Measurements from ENCODE around the gene TLE1.
"Not testable (repeated sequence)": the region's sequence is repeated elsewhere in the genome, so short reads cannot be mapped to it uniquely, and the experiment has no call there.

TLE1 gene

DNA sequence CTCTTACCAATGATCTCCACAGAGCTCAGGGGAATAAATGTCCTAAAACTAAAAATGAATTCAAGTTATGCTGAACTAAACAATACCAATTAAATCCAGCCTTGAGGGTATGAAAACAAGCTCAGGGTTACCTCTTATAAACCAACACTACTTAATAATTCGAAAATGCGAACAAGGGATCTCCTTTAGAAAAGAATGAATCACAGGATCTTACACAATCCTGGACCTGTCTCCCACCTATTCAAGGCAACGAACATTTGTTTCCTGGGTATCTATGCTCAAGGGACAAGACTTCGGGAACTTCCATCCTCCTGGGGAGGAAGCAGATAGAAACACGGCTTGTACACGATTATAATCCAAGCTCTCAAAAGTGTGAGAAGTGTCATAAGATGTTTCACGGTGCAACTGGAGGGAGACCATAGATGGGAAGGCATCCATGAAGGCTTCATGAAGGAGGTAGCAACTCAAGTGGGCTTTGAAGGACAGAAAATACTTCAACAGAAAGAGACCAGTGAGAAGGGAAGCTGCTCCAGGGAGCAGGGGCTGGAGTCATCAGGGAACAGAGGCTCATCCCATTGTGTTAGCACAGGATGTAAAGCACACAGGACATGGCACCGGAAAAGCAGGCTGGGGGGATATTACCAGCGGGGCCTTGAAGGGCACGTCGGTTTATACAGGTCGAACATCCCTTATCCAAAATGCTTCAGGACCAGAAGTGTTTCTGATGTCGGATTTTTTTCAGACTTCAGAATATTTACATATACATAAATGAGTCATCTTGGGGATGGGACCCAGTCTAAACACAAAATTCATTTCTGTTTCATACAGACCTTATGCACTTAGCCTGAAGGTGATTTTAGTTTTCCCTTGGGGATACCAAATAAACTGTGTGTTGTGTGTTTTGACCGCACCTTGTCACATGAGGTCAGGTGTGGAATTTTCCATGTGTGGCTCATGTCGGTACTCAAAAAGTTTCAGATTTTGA lies 87.4 kb downstream of the TLE1 start:
- no peak for DNase-seq (ENCODE audit: low read depth in 1 of 2, low spot score in 1 of 2)

DNA sequence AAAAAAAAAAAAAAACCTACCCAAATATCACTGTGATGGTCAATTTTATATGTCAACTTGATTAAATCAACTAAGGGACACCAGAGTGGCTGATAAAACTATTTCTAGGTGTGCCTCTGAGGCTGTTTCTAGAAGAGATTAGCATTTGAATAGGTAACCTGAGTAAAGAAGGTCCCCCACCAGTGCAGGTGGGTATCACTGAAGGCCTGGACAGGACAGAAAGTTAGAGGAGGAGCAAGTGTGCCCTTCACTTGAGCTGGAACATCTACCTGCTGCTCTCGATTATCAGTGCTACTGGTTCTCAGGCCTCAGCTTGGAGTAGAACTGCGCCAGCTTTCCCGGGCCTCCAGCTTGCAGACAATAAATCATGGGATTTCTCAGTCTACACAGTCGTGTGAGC lies 88.7 kb downstream of the TLE1 start:
- no peak for DNase-seq (ENCODE audit: low read depth in 1 of 2, low spot score in 1 of 2)

DNA sequence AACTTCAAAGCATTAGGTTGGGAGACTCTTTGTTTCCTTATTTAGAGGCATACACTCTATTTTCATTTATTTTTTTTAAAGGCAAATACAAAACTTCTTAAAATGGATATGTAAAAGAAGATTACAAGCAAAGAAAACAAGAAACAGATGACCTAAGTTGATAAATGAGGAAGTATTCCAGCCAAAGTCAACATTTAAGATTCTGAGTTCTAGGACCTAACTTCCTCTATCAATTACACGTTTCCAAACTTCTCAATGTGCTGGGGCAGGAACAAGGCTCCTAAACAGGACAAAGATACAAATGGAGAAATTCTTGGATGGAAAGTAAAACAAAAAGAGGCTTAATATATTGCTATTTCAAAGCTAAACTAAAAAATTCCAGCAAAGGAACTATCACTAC lies 89.5 kb downstream of the TLE1 start:
- DNase-seq (ENCODE audit: low read depth in 1 of 2, low spot score in 1 of 2), result no peak

DNA sequence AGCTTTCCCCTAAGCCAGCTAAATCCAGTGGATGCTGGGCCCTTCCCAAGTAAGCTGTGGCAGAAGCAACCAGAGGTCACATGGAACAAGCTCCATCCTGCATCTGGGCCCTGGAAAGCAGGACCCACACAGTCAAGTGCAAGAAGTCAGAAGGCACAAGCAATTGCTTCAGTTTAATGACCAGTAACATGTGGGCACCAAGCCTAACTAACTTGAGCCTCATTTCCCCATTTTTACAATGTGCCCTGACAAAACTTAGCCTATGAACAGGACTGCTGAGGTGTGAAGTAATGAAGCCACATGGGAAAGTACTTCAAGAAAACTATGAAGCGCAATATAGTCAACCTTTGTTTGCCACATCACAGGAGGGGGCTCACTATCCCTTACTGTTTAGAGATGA lies 90.5 kb downstream of the TLE1 start:
- no peak for DNase-seq (ENCODE audit: low read depth in 1 of 2, low spot score in 1 of 2)

DNA sequence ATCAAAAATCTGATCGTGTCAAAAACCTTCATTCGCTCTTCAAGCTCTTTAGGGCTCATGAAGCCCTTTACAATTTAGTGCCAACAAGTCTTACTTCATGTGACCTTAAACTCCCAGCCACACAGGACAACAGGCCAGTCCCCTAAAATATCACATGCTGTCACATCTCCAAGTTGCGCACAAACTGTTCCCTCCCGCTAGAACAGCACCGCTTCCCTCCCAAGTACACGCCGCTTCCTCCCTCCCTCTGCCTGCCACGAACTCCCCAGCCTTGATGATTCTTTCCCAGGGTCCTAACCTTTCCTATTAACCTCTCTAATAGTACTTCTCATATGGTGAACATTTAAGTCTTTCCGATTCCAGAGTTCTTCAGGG lies 91.2 kb downstream of the TLE1 start:
- no peak for DNase-seq (ENCODE audit: low read depth in 1 of 2, low spot score in 1 of 2)

DNA sequence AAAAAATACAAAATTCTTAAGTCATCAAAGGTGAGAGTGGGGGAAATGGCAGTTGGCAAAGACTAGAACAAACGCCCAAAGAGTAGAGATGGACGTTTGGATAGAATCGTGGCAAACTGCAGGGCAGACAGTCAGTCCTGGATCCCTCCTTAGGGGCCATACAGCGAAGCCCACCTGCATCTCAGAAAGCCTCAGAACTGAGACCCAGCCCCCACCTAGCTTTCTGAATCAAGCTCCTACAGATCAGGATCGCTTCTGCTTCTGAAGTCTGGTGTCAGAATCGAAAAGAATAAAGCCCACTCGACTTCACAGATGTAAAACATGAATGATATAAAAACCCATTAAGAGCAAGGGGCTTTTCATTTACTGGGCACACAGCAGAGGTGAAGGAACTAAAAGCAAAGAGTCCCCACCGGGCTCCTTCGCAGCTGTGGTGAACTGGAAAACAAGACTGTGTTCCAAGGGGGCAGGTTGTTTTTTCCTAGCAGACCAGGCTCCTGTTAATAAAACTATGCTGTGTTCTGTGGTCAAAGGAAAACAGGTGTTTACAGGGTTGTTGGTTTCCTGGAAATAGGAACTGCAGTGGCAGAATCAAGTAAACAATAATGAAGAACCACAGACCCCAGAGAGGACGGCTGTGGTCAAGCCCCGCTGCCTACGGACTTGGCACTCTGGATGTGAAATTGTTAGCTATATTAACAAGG lies 91.8 kb downstream of the TLE1 start:
- DNase-seq (ENCODE audit: low read depth in 1 of 2, low spot score in 1 of 2), result no peak

DNA sequence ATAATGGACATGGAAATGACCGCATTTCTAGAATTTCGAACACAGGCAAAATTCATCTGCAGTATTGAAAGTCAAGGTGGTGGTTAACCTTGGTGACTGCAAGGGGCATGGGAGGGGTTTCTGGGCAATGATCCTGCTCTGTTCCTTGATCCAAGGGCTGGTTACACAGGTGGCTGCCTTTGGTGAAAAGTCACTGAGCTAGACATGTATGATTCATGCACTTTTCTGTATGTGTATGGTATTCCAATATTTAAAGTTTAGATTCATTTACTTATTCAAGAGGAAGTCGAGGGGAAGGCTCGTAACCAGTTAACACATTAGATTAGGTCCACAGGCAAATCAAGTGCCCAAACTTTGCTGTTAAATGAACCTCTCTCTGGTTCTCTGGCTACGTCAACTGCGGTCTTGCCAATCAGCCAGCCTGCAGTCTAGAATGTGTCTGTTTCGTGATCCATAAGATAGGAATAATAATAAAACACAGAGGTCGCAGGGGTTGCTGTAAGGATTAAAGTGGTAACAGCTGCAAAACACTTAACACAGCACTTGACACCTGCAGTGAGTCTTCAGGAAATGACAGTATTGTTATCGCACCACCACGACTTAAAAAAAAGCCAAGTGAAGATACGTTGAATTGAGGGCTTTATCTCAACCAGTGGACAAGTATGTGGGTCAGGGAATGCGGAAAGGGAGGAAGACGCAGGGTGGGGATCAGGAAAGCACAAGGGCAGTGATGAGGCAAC lies 92.5 kb downstream of the TLE1 start:
- DNase-seq (ENCODE audit: low read depth in 1 of 2, low spot score in 1 of 2), result no peak

DNA sequence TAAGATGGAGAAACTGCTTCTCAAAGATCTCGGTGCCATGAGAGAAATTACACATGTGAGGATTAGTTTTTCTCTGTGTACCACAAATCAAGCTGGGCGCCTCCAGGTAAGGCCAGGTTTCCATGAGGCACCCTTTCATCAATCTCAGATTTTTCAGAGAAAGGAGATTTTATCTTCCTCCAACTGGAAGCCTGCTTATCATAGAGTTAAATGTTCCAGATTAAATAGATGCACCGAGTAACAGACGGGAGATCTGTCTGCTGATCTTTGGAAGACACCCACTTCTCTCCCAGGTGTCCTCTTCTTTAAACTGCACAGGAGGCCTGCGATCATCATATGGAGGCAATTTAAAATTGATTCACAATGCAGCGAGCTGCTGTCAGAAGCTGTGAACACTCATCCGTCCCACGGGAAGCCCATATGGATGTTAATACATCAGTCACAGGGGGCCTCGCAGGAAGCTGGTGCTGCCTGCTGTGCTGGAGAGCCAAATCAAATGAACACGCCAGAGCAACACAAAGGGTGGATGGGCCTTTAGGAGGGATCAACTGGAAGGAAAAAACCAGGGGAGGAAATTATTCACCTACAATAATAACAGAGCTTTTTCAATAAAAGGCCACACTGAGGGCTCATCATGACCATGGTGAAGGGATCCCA lies 93.3 kb downstream of the TLE1 start:
- no peak for DNase-seq (ENCODE audit: low read depth in 1 of 2, low spot score in 1 of 2)

DNA sequence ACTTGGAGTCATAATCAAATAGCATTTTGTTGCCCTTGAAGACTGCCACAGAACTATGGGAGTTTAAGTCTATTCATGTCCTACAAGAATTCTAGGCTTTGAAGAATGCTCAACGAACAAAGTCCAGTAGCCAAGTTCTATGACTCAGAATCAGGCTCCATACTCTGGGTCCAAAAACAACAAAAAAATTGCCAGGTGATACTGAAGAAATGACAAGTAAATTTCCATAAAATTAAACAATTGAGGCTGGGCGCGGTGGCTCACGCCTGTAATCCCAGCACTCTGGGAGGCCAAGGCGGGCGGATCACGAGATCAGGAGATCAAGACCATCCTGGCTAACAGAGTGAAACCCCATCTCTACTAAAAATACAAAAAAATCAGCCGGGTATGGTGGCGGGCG lies 94.1 kb downstream of the TLE1 start:
- DNase-seq (ENCODE audit: low read depth in 1 of 2, low spot score in 1 of 2), result not testable (repeated sequence)

DNA sequence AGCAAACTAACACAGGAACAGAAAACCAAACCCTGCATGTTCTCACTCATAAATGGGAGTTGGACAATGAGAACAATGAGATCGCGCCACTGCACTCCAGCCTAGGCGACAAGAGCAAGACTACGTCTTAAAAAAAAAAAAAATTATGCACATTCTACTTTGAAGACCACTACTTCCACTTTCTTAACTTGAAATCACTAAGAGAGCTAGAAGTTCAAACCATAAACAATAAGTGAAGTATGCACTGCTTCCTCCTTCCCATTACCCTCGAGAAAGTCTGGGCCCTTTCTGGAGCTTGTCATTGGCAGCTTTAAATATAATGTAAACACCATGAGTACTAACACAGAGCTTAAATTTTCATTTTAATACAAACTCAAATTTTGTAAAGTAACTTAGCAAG lies 94.9 kb downstream of the TLE1 start:
- DNase-seq (ENCODE audit: low read depth in 1 of 2, low spot score in 1 of 2), result no peak

DNA sequence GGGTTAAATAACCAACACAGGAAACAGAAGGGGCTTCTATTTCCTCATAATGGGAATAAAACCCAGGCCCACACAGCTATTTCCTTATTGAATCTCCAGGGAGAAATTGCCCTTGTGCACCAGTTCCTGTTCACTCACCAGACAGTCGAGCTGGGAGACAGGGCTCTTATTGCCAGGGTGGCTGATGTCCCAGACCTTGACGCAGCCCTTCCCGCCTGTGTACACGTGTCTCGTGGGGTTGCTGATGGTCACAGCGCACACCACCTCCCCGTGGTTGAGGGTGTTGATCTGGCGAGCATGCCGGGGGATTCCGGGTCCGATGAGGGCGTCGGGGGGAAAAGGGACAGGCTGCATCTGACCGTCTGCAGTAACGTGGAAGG lies 96.5 kb downstream of the TLE1 start:
- no peak for DNase-seq (ENCODE audit: low read depth in 1 of 2, low spot score in 1 of 2)

DNA sequence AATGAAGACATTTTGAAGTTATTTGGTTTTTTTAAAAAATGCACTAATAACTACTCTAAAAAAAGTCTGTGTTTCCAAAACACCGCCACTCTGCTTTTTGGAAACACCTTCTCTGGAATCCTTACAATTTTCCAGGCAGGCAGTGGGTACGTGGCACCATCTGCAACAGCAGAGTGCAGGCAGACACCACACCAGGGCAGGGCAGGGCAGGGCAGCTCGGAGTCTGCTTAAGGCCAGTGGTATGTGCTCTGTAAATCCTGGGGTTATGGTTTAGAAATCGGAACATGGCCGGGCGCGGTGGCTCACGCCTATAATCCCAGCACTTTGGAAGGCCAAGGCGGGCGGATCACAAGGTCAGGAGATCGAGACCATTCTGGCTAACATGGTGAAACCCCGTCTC lies 97.6 kb downstream of the TLE1 start:
- DNase-seq (ENCODE audit: low read depth in 1 of 2, low spot score in 1 of 2), result no peak

DNA sequence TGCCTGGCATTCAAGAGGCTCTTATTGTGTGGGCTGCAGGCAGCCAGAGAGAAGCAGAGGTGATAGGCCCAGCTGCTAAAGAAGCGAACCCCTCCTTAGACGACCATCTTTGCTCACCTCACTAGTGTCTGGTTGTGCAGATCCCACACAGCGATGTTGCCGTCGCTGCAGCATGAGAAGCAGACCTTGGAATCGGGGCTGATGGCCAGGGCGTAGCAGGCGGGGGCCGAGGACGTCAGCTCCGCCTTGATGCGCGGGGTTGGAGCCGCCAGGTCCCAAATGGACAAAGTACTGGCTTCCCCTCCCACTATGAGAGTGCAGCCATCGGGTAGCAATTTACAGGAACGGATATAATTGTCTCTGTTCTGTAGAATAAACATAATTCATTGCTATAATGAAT lies 98.7 kb downstream of the TLE1 start:
- DNase-seq (ENCODE audit: low read depth in 1 of 2, low spot score in 1 of 2), result no peak

DNA sequence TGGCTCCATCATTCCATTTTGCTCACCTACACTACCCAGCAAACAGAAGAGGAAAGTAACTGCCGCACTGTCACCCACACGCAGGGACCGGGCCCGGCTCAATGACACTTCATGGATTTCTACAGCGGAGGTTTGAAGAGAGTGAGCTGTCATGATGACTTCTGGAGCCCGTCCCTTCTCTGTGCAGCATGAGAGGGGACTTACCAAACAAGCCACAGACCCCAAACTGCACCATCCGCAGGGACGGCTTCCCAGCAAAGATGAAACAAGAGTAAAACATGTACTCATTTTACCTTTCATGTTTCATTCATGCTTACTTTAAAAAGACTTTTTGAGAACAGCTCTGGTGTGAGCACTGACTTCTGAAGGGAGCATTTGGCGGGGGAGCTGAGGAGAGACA lies 99.5 kb downstream of the TLE1 start:
- no peak for DNase-seq (ENCODE audit: low read depth in 1 of 2, low spot score in 1 of 2)

DNA sequence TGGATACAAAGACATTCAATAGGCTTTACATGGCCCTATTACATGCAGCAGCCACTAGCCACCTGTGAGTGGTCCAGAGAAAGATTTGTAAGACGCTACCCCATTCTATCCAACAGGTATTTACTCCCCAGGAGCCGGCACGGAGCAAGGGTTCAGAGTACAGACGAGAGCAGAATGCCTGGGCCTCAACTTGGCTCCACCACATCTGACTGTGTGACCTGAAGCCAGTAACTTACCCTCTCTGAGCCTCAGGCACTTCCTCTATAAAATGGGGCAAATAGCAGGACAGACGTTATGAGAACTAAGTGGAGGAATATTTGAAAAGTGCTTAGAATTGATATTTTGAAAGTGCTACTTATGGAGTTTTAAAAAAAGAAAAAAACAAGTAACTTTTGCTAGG lies 100.0 kb downstream of the TLE1 start:
- DNase-seq (ENCODE audit: low read depth in 1 of 2, low spot score in 1 of 2), result no peak

DNA sequence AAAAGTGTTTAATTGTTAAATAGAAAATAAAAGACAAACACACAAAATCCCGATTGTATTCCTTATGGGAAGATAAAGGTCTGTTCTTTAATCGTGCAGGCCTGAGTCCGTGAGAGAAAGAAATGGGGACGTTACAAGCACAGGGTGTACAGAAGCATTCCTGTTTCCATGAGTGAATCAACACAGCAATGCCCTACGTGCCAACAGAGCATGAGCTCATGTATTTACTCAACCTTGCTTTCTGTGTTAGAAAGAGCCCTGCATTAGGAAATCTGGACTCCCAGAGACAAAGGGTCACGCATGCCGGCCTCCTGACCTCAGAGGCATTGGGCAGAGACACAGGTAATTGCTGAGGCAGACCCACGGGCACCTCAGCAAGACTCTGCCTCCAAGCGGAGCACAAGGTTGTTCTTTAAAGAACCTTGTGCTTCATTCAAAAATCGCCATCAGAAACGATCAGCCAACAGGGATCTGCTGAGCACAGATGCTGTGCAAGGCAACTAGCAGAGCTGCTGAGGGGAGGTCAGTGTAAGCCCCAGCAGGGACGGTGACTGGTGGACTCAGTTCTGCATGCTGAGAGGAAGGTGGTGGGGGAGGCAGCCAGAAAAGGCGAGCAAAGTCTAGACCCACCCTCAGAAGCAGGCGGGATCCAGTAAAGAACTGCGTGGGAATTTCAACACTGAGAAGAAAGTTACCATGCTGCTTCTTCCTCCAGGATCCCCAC lies 101.0 kb downstream of the TLE1 start:
- DNase-seq (ENCODE audit: low read depth in 1 of 2, low spot score in 1 of 2), result no peak

DNA sequence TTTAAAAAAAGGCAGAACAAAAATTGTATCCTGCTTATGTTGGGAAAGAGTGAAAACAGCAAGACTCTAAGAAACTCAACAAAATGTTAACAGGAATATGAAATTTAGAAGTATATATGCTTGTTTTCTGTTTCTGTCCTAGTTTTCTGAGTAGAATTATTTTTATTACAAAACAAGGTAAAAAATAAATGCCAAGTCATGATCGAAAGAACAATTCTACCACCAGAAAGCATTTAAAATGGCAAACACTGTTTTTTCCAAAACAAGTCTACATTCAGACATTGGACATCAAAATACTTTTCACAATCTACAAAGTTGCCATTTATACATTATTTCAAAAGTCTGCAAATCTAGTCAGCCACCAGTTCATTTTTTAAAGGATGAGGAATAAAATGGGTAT lies 102.6 kb downstream of the TLE1 start:
- no peak for DNase-seq (ENCODE audit: low read depth in 1 of 2, low spot score in 1 of 2)

DNA sequence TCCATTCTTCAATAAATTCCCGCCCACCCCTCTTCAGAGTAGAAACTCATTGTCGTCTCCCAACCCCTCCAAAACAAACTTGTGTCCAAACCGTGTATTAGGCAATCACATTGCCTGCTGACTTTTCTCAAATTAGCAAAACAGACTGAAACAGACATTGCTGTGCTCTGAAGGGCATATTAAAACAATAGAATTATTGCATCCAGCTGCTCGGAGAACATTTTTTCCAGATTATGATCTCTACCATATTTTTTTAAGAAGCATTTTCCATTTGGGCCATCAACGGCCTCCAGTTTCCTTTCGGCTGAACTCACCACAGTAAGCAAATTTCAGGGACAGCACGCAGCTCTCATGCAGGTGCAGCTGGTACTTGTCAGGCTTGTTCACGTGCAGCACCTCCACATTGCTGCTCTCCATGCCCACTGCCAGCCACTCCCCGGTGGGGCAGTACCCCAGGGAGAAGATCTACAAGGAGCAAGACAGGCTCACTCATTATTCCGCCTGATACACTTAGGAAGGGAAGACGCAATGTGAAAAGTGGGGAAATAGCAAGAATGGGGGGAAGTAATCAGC lies 104.1 kb downstream of the TLE1 start:
- no peak for DNase-seq (ENCODE audit: low read depth in 1 of 2, low spot score in 1 of 2)

DNA sequence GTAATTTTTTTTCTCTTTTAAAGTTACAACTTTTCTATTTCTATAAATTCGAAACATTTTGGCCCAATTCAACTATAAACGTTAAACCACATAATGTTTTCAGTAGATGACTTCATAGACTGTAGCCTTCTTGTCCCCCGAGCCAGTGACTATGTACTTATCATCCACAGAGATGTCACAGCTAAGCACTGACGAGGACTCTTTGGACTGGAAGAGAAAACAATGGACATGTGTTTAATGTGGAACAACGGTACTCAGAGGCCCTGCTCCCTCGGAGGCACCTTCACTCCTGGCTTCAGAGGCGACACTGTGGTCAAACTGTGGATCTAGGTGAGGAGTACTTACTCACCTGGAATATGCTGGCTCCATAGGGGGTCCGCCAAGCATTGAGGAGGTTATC lies 105.2 kb downstream of the TLE1 start:
- no peak for DNase-seq (ENCODE audit: low read depth in 1 of 2, low spot score in 1 of 2)

DNA sequence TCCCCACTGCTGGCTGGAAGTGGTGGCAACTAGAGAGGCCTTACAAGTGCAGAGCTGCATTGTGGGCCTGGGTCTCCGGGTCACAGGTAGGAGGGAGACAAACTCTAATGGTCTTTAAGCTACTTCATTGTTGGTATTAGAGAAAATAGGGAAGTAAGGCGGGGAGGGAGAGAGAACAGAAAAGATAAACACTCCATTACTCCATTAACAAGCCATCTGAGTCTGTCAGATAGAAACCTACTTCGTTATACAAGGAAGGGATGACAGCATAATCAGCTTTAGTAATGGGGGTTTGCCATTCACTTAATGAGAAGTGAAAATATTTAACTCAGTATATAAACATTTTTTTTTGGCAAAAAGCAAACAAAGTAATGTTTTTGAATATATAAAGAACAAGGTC lies 107.4 kb downstream of the TLE1 start:
- no peak for DNase-seq (ENCODE audit: low read depth in 1 of 2, low spot score in 1 of 2)

Data from activated T-helper 1 cell treated with anti-CD3 and anti-CD28 coated beads, Interleukin-2, amount 50 U/mL, for 16 hours (primary cell).